Measurements from ENCODE around the gene SLC46A3.

SLC46A3 gene

DNA sequence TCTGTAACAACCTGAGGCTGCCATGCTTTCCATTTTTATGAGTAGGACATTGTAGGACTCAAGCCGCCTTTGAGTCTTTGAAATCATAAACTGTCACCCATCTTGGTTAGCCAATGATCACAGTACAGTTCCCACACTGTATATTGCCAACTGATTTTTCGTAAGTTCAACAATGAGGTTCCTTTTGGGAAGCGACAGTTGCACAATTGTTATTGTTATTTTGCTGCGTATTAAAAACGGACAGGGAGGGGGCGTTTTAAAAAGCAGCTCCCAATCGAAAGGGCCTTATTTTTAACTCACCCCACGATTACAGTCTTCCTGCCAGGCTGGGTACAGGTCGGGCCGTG is 601 bp downstream of the SLC46A3 start:
- H3K79me2 ChIP-seq (ENCODE audit: control insufficient read depth, low read length): no peaks in the 10 kb centered on the region
- no peaks in the 10 kb centered on the region for H3K9me3 ChIP-seq (ENCODE audit: control insufficient read depth, insufficient read depth, low read length)
- no peak overlapping the region for H3K27ac ChIP-seq (ENCODE audit: low read depth, low read length)
- no peaks in the 10 kb centered on the region for H3K36me3 ChIP-seq (ENCODE audit: control insufficient read depth, low read length)
- no peaks in the 10 kb centered on the region for H3F3A ChIP-seq (ENCODE audit: control insufficient read depth, insufficient read depth)
- H3K4me3 ChIP-seq (ENCODE audit: low read length): peak overlapping the region; percentile 91
- H3K4me2 ChIP-seq (ENCODE audit: low read length): peak overlapping the region; percentile 96
- TF ChIP-seq EZH2phosphoT487 (IDR thresholded peaks at IDR 0.05; ENCODE audit: borderline replicate concordance, low read length): no peak
- TF ChIP-seq, protein P1, sequence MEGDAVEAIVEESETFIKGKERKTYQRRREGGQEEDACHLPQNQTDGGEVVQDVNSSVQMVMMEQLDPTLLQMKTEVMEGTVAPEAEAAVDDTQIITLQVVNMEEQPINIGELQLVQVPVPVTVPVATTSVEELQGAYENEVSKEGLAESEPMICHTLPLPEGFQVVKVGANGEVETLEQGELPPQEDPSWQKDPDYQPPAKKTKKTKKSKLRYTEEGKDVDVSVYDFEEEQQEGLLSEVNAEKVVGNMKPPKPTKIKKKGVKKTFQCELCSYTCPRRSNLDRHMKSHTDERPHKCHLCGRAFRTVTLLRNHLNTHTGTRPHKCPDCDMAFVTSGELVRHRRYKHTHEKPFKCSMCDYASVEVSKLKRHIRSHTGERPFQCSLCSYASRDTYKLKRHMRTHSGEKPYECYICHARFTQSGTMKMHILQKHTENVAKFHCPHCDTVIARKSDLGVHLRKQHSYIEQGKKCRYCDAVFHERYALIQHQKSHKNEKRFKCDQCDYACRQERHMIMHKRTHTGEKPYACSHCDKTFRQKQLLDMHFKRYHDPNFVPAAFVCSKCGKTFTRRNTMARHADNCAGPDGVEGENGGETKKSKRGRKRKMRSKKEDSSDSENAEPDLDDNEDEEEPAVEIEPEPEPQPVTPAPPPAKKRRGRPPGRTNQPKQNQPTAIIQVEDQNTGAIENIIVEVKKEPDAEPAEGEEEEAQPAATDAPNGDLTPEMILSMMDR (IDR thresholded peaks at IDR 0.05; ENCODE audit: low read depth, low read length, poor library complexity, severe bottlenecking): no peak
- no peaks in the 10 kb centered on the region for H4K20me1 ChIP-seq (ENCODE audit: control insufficient read depth, insufficient read depth, low read depth, low read length)
- H3K9me2 ChIP-seq (replicated peaks; ENCODE audit: control insufficient read depth, low read length): no peaks in the 10 kb centered on the region
- no peaks in the 10 kb centered on the region for H3K27me3 ChIP-seq (ENCODE audit: control insufficient read depth, low read length)
- peaks cover 15% of the 10 kb centered on the region for H3K4me1 ChIP-seq (ENCODE audit: control insufficient read depth, low read length)

DNA sequence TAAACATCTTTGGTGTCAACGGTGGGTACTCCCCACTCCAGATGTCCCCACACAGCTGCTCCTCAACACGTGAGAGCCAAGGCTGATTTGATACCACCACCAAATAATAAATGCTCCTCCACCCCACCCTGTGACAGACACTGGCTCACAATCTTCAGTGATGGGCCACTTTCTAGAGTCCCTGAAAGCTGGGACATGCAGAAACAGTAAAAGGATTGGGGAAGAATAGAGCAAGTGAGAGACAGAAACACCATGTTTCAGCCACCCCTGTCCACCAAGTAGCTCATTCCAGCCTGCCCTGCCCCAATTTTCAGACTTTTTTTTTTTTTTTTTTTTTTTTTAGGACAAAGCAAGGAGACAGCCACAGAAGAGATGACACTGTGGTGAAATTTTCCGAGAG is 1.6 kb downstream of the SLC46A3 start:
- Histone ChIP-seq H3K4me2 (ENCODE audit: low read length) (no peak overlapping the region; the same call in 1 of the 2 replicates), H3F3A (ENCODE audit: control insufficient read depth, insufficient read depth) (no peaks in the 10 kb centered on the region), H3K27ac (ENCODE audit: low read depth, low read length) (no peak overlapping the region)

DNA sequence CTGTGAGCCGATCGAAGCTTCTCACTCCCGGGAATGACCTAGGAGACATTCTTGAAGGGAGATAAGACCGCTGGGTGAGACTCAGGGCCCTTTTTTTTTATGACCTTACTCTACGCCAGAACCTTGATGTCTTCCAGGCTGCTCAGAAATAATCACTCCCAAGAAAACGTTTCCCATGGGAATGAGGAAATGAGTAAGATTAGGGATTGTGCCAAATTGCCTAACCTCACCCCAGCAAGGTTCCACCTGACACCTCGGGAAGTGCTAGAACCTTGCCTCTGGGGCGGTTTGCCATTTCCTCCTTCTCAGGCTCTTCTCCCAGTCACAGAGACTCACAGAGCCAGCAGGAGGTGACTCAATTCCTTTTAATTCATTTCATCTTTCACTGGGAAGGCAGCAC is 2.3 kb downstream of the SLC46A3 start:
- no peaks in the 10 kb centered on the region for H3K9me3 ChIP-seq (ENCODE audit: control insufficient read depth, insufficient read depth, low read length)

More for the DNA sequence above, 1.6 kb downstream of the SLC46A3 start:
- H3K4me3 ChIP-seq (ENCODE audit: low read length): no peak overlapping the region
- H3K9me2 ChIP-seq (replicated peaks; ENCODE audit: control insufficient read depth, low read length): no peaks in the 10 kb centered on the region
- no peaks in the 10 kb centered on the region for H3K79me2 ChIP-seq (ENCODE audit: control insufficient read depth, low read length)
- peaks cover 15% of the 10 kb centered on the region for H3K4me1 ChIP-seq (ENCODE audit: control insufficient read depth, low read length)
- no peaks in the 10 kb centered on the region for H3K9me3 ChIP-seq (ENCODE audit: control insufficient read depth, insufficient read depth, low read length)
- no peaks in the 10 kb centered on the region for H3K27me3 ChIP-seq (ENCODE audit: control insufficient read depth, low read length)
- H3K36me3 ChIP-seq (ENCODE audit: control insufficient read depth, low read length): no peaks in the 10 kb centered on the region
- H4K20me1 ChIP-seq (ENCODE audit: control insufficient read depth, insufficient read depth, low read depth, low read length): no peaks in the 10 kb centered on the region
- TF ChIP-seq, protein P1 (IDR thresholded peaks at IDR 0.05; ENCODE audit: low read depth, low read length, poor library complexity, severe bottlenecking): no peak
- TF ChIP-seq EZH2phosphoT487 (IDR thresholded peaks at IDR 0.05; ENCODE audit: borderline replicate concordance, low read length): no peak

More for the DNA sequence above, 2.3 kb downstream of the SLC46A3 start:
- H3K79me2 ChIP-seq (ENCODE audit: control insufficient read depth, low read length): no peaks in the 10 kb centered on the region
- H3F3A ChIP-seq (ENCODE audit: control insufficient read depth, insufficient read depth): no peaks in the 10 kb centered on the region
- H3K4me3 ChIP-seq (ENCODE audit: low read length): no peak overlapping the region
- H3K27ac ChIP-seq (ENCODE audit: low read depth, low read length): no peak overlapping the region
- no peaks in the 10 kb centered on the region for H4K20me1 ChIP-seq (ENCODE audit: control insufficient read depth, insufficient read depth, low read depth, low read length)
- TF ChIP-seq EZH2phosphoT487 (IDR thresholded peaks at IDR 0.05; ENCODE audit: borderline replicate concordance, low read length): no peak
- TF ChIP-seq, protein P1 (IDR thresholded peaks at IDR 0.05; ENCODE audit: low read depth, low read length, poor library complexity, severe bottlenecking): no peak
- H3K9me2 ChIP-seq (replicated peaks; ENCODE audit: control insufficient read depth, low read length): no peaks in the 10 kb centered on the region
- H3K36me3 ChIP-seq (ENCODE audit: control insufficient read depth, low read length): no peaks in the 10 kb centered on the region
- no peaks in the 10 kb centered on the region for H3K27me3 ChIP-seq (ENCODE audit: control insufficient read depth, low read length)
- no peak overlapping the region for H3K4me2 ChIP-seq (ENCODE audit: low read length)
- H3K4me1 ChIP-seq (ENCODE audit: control insufficient read depth, low read length): peaks cover 15% of the 10 kb centered on the region

Measured in DOHH2 (cell line).